Astrocyte (in vitro differentiated cells and primary cell): ENCODE data around the gene FCMR.

Experiments used
- EZH2 ChIP-seq: IDR thresholded peaks from 2 replicates; pipeline ENCODE4 v1.6.1; 2012; ENCODE audit warnings: mild to moderate bottlenecking, low read length, inconsistent platforms; ENCODE audit not compliant: insufficient read depth
- TF ChIP-seq, protein P1 (sequence below): IDR thresholded peaks from 2 replicates; pipeline ENCODE4 v1.5.1; 2011; ENCODE audit warnings: low read depth, mild to moderate bottlenecking, inconsistent platforms, low read length, moderate library complexity; ENCODE audit not compliant: insufficient read depth

DNA sequence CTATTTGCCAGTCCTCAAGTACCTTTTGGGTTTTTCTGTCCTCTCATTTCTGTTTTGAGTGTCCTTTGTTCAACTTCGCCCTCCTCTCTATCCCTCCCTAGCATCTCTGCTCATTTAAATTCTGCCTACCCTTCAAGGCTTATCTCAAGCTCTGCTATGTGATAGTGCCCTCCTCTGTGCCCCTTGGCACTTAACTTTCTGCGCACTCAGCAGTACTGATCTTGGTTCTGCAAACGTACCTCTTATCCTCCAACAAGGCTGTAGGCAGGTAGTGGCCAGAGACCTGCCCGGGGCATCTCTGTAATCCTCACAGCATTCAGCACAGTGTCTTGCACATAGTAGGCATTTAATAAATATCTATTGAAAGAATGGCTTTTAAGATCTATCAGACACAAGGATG is 61.6 kb downstream of the FCMR start:
- TF ChIP-seq, protein P1, sequence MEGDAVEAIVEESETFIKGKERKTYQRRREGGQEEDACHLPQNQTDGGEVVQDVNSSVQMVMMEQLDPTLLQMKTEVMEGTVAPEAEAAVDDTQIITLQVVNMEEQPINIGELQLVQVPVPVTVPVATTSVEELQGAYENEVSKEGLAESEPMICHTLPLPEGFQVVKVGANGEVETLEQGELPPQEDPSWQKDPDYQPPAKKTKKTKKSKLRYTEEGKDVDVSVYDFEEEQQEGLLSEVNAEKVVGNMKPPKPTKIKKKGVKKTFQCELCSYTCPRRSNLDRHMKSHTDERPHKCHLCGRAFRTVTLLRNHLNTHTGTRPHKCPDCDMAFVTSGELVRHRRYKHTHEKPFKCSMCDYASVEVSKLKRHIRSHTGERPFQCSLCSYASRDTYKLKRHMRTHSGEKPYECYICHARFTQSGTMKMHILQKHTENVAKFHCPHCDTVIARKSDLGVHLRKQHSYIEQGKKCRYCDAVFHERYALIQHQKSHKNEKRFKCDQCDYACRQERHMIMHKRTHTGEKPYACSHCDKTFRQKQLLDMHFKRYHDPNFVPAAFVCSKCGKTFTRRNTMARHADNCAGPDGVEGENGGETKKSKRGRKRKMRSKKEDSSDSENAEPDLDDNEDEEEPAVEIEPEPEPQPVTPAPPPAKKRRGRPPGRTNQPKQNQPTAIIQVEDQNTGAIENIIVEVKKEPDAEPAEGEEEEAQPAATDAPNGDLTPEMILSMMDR = no peak
- TF ChIP-seq EZH2 = no peak
